ENCODE measurements around the gene MFSD11. TPM values are rescaled to one million over a fixed set of nuclear protein-coding genes. Genes with fewer than 3 reads are reported as not detected.

MFSD11 gene
- polyA plus RNA-seq, 2 of the 4 experiments (the other 2 are of a cell fraction), result 17.5 to 26.0 TPM

- CTCF ChIA-PET, result interaction anchor here (1.0 to 5.3 kb wide), 4 partner anchors 12 to 211 kb away, joined by 3 to 31 read pairs (median 8); no protein-coding TSS in a partner anchor
- no peak for ATAC-seq
- Histone ChIP-seq H3K4me3 (peak overlapping the region; percentile 95), H3K4me1 (peaks cover 29% of the 10 kb centered on the region), H3K4me2 (peak overlapping the region; percentile 86), H3K27ac (no peak overlapping the region), H3K9me3 (no peaks in the 10 kb centered on the region)
- POLR2A ChIA-PET, result no interaction called here
- DNase-seq (ENCODE audit: low read depth in 1 of 2, low spot score in 1 of 2), result no peak
- FAIRE-seq, result no peak
- peak; percentile 67; the same call in 1 of the 2 replicates for TF ChIP-seq POLR2AphosphoS2 (conservative IDR thresholded peaks at IDR 0.05; ENCODE audit: low read length)
- TF ChIP-seq BCL3 (IDR thresholded peaks at IDR 0.05), result no peak
- peak in 1 of 2 experiments; percentile 28; a peak in 3 of 5 replicates for TF ChIP-seq JUN (IDR thresholded peaks at IDR 0.05)
- no peak for TF ChIP-seq HES2 (IDR thresholded peaks at IDR 0.05)
- no peak for TF ChIP-seq E2F6 (IDR thresholded peaks at IDR 0.05; ENCODE audit: borderline replicate concordance, low read depth)
- TF ChIP-seq TFCP2L1 (CRISPR knock-in tag; IDR thresholded peaks at IDR 0.05), result 0 out of 2 replicates have a peak, but pooled peaks have one; percentile 14
- TF ChIP-seq SMC3 (IDR thresholded peaks at IDR 0.05), result no peak
- no peak for TF ChIP-seq NPAS2 (CRISPR knock-in tag; IDR thresholded peaks at IDR 0.05; ENCODE audit: borderline replicate concordance)
- TF ChIP-seq RFX5 (IDR thresholded peaks at IDR 0.05), result no peak
- WGBS (ENCODE audit: missing lambda C conversion rate), result 60% methylated on average over 1 of the region's 1 CpG
These were observed 4.3 kb upstream of the MFSD11 start for GRCh38 chr17:76733618-76733957.

GRCh38 chr17:76734080-76734840 lies 3.7 kb upstream of the MFSD11 start:
- peaks cover 36% of the 10 kb centered on the region for H3K4me1 ChIP-seq
- DNase-seq (ENCODE audit: low read depth in 1 of 2, low spot score in 1 of 2) (peak in 1 of 2 experiments; percentile 36), ATAC-seq (no peak), FAIRE-seq (no peak)
- H3K4me3 ChIP-seq, result peak overlapping the region; percentile 95
- H3K27ac ChIP-seq, result peak overlapping the region in 1 of 2 experiments; percentile 54; a peak in 2 of 6 replicates
- ChIA-PET POLR2A (interaction anchor here (0.6 to 1.2 kb wide), 2 partner anchors 150 to 335 kb away, joined by 3 read pairs; no protein-coding TSS in a partner anchor), CTCF (interaction anchor here (0.6 to 5.3 kb wide), 8 partner anchors 8 to 332 kb away, joined by 3 to 31 read pairs (median 4); no protein-coding TSS in a partner anchor)
- H3K4me2 ChIP-seq, result peak overlapping the region; percentile 86
- no peaks in the 10 kb centered on the region for H3K9me3 ChIP-seq
- 18% methylated on average over 8 of the region's 8 CpGs for WGBS (ENCODE audit: missing lambda C conversion rate)
- 0 out of 2 replicates have a peak, but pooled peaks have one; percentile 79 for TF ChIP-seq TFCP2L1 (CRISPR knock-in tag; IDR thresholded peaks at IDR 0.05)
- no peak for TF ChIP-seq RNF2 (IDR thresholded peaks at IDR 0.05; ENCODE audit: borderline replicate concordance, low read depth)
- no peak for TF ChIP-seq HDAC2 (IDR thresholded peaks at IDR 0.05)
- TF ChIP-seq NR3C1 (IDR thresholded peaks at IDR 0.05), result no peak
- no peak for TF ChIP-seq NFE2L2 (conservative IDR thresholded peaks at IDR 0.05; ENCODE audit: low read length)
- no peak for TF ChIP-seq RCOR1 (IDR thresholded peaks at IDR 0.05; ENCODE audit: low read depth, low read length)
- no peak for TF ChIP-seq CBX2 (IDR thresholded peaks at IDR 0.05; ENCODE audit: borderline replicate concordance, low read depth)

- FAIRE-seq, result peak; percentile 36
- ATAC-seq, result no peak
- ChIA-PET POLR2A (interaction anchor here (0.6 to 2.7 kb wide), 3 partner anchors 9 to 334 kb away, joined by 3 to 8 read pairs (median 3); partner anchors contain the start of genes JMJD6 and METTL23), CTCF (interaction anchor here (0.6 to 5.3 kb wide), 9 partner anchors 8 to 691 kb away, joined by 3 to 31 read pairs (median 4); partner anchors contain the start of gene METTL23)
- Histone ChIP-seq H3K4me3 (peak overlapping the region; percentile 95), H3K4me1 (peaks cover 37% of the 10 kb centered on the region), H3K9me3 (no peaks in the 10 kb centered on the region), H3K27ac (peak overlapping the region; percentile 54 to 98; a peak in 4 of 6 replicates), H3K4me2 (peak overlapping the region; percentile 86)
- WGBS (ENCODE audit: missing lambda C conversion rate), result 1% methylated on average over 5 of the region's 5 CpGs
- DNase-seq (ENCODE audit: low read depth in 1 of 2, low spot score in 1 of 2), result peak in 1 of 2 experiments; percentile 40
- no peak for TF ChIP-seq HOXB5 (CRISPR knock-in tag; IDR thresholded peaks at IDR 0.05)
- TF ChIP-seq HDAC2 (IDR thresholded peaks at IDR 0.05), result no peak
- TF ChIP-seq GATA3 (IDR thresholded peaks at IDR 0.05; ENCODE audit: borderline replicate concordance), result no peak
- peak; percentile 89 for TF ChIP-seq FOSB (CRISPR knock-in tag; IDR thresholded peaks at IDR 0.05)
- TF ChIP-seq ZSCAN20 (CRISPR knock-in tag; IDR thresholded peaks at IDR 0.05), result 0 out of 2 replicates have a peak, but pooled peaks have one; percentile 31
- no peak for TF ChIP-seq NPAS2 (CRISPR knock-in tag; IDR thresholded peaks at IDR 0.05; ENCODE audit: borderline replicate concordance)
- no peak for TF ChIP-seq ZC3H11A (IDR thresholded peaks at IDR 0.05)
- no peak for TF ChIP-seq BCL3 (IDR thresholded peaks at IDR 0.05)
- TF ChIP-seq TFCP2L1 (CRISPR knock-in tag; IDR thresholded peaks at IDR 0.05), result peak; percentile 54; the same call in 1 of the 2 replicates
- no peak for TF ChIP-seq HEYL (CRISPR knock-in tag; IDR thresholded peaks at IDR 0.05)
- TF ChIP-seq RNF2 (IDR thresholded peaks at IDR 0.05; ENCODE audit: borderline replicate concordance, low read depth), result no peak
- 0 out of 2 replicates have a peak, but pooled peaks have one; percentile 68 for TF ChIP-seq HOXA7 (CRISPR knock-in tag; IDR thresholded peaks at IDR 0.05)
- no peak for TF ChIP-seq BHLHE40 (IDR thresholded peaks at IDR 0.05; ENCODE audit: low read depth, low read length)
- TF ChIP-seq ATOH8 (CRISPR knock-in tag; IDR thresholded peaks at IDR 0.05; ENCODE audit: low read depth), result no peak
- no peak for TF ChIP-seq JUNB (IDR thresholded peaks at IDR 0.05)
- TF ChIP-seq CTCF (IDR thresholded peaks at IDR 0.05), result no peak
These were observed 2.9 kb upstream of the MFSD11 start for GRCh38 chr17:76735006-76735405.
